HG03342 (cell line): ENCODE data around the gene THSD7B.

ENCODE experiments used
- ATAC-seq: cut with Tn5 transposase; IDR thresholded peaks from one replicate; pipeline ENCODE4 v1.9.1; 2021; ENCODE audit warnings: mild to moderate bottlenecking, moderate library complexity; ENCODE audit not compliant: unreplicated experiment

THSD7B gene

DNA sequence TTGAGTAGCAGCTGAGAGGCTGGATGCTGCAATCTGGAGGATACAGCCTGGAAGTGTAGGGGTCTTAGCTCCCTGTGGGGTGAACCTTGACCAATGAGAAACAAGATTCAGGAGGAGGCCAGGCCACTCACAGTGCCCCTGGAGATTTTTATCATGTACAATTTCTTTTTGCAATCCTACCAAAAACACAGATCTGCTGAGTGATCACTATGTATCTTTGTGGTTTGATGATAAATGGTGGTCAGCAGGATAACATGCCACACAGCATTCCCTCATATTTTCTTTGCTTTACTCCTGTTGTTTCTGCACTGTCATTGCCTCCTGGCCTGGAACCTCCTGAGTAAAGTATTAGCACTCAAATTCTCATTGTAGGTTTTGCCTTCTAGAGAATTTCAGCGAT, 357.9 kb downstream of the THSD7B start:
- no peak for ATAC-seq

- no peak for ATAC-seq
Measured at GRCh38 chr2:137133225-137133624, 367.9 kb downstream of the THSD7B start.

DNA sequence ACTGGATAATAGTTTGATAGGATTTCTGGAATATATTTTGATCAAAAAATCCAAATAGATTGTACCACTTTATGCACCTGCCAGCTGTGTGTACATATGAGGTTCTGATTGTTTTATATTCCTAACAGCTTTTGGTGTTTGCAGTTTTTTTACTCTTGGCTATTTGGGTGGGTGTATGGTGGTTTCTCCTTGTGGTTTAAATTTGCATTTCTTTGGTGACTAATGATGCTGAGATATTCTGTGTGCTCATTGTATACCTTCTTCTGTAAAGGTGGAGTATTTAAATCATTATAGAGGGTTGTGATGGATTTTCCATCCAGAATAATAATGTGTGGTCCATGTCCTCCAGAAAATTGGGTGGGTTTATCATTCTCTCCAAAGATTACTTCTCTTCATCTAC, 372.9 kb downstream of the THSD7B start:
- no peak for ATAC-seq

DNA sequence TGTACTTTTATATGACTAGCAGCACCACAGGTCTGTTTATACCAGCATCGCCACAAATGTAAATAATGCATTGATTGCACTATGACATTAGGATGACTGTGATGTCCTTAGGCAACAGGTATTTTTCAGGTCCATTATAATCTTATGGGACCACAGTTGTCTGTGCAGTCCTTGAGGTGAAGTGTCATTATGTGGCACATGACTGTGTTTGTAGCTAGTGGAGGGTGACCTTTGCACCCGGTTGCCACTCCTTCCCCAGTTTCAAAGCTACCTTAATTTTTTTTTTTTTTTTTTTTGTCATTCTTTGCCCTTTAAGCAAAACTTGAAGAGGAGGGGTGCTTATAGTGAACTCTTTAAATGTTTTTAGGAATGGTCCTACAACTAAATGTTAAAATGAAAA, 386.4 kb downstream of the THSD7B start:
- ATAC-seq = no peak

- ATAC-seq = no peak
Measured at GRCh38 chr2:137154946-137155345, 389.6 kb downstream of the THSD7B start.

- no peak for ATAC-seq
Measured at GRCh38 chr2:137155356-137156104, 390.2 kb downstream of the THSD7B start.

GRCh38 chr2:137156221-137156844, 391.0 kb downstream of the THSD7B start:
- no peak for ATAC-seq

DNA sequence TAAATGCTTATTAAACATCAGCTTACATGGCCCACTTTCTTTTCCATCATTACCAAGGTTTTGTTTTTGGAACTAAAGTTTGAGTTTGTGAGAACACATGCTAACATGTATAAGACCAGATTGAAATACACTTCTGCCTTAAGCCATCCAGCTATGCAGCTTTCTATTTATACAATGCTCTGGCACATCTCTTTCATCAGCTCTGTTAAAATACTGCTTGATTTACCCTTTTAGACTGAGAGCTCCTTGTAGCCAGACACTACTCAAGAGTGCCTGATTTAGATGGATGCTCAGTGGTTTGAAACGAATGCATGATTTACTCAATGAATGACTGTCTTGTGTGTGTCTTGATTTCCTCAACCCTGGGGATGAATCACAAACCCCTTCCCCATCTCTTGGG, 392.5 kb downstream of the THSD7B start:
- ATAC-seq = no peak

- ATAC-seq = no peak
Measured at GRCh38 chr2:137161250-137161649, 395.9 kb downstream of the THSD7B start.

DNA sequence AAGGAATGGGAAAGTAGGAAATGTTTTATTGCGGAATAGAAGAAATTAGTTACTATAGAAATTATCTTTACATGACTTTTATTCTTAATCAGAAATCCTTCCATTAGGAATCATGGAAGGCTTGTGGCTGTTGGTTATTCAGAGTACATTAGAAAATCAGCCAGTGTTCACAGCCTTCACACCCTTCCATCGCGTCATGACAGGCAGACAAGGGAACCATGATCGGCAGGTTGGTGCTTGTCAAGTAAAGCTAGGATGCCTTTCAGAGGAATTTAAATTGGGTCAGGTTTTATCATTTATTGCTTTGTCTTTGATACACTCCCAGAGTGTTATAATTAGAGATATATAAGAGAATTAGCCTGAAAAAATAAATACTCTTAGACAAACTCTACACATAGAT, 400.6 kb downstream of the THSD7B start:
- no peak for ATAC-seq

GRCh38 chr2:137167651-137168050, 402.3 kb downstream of the THSD7B start:
- ATAC-seq = no peak

- ATAC-seq = no peak
Measured at GRCh38 chr2:137168552-137168951, 403.2 kb downstream of the THSD7B start.

DNA sequence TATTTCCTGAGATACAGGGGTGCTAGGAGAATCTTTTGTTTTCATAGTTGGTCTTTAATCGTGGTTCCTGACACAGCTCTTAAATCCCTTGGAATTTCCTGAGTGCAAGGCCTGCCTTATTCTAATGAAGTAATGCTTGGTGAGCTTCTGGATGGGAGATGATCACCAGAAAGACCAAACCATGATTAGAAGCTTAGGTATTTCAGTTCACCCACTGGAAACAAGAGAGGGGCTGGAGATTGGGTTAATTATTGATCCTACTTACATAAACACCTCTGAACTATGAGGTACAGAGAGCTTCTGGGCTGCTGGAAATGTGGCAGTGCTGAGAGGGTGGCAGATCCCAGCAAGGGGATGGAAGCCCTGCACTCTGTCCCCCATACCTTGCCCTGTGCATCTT, 406.8 kb downstream of the THSD7B start:
- no peak for ATAC-seq

DNA sequence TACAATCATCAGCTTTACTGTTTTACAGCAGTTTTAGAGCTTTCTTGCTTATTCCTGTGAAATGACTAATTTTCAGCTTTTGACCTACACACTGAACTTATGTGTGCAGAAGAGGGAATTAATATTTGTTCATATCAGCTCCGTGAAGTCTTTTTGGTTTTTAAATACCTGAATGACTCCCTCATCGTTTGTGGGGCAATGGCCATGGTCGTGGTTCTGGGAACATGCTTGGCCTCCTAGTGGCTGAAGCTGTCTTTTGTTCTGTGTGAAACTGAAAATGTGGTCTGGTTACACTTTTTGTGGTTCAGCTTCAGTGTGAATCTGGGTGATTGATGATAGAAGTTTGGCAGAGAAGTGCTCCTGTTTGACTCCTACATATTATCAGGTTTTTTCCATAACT, 408.1 kb downstream of the THSD7B start:
- ATAC-seq = peak; percentile 95

DNA sequence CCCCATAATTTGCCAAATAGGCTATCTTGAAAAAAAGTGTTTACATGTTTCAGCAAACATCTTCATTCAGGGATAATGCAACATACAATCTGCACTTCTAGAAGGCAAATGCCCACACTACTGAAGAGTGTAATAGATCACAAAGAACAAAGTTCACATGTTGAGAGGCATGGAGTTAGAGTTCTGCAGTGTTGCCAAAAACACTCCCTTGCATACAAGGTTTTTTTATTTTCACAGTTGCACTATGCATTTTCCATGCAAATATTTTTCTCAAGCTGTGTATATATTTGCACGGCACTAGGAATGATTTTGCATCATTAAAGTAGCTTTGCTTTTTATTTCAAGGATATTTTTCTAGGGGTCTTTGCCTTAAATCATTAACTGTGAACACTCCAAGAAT, 409.9 kb downstream of the THSD7B start:
- no peak for ATAC-seq

DNA sequence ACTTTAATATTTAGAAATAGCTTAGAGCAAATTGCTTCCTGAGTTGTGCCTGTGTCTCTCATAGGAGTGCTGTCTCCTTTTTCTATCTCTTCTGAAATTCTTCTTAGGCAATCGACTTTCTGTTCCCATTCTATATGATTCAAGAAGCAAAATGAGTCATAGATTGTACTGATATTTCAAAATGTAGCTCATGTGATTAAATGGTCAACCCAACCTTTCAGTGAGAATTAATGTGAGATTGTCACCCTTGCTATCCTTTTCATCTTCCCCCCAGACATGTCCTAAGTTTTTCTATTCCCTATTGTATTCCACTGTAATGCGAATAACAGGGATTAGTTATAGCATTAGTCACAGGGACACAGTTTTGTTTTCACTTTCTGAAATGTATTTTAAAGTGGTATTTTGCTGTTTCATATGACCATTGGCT, 413.6 kb downstream of the THSD7B start:
- ATAC-seq = no peak

GRCh38 chr2:137179542-137179941, 414.2 kb downstream of the THSD7B start:
- no peak for ATAC-seq

DNA sequence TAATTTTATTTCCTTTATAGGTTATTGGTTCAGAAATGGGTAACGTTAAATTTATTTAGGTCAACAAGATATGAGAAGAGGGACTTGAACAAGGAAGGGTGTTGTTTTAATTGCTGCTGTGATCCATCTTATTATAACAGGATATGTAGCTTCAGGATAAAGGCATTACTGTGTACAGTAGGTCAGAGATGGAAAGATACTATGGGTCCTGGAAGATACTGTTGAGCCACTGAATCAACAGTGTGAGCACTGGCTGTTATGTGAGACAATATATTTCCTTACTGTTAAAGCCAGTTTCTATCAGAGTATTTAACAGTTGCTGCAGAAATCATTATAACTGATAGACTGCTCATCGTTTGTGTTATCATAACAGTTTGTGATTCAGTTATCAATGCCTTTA, 414.7 kb downstream of the THSD7B start:
- ATAC-seq = no peak

GRCh38 chr2:137181370-137181769, 416.0 kb downstream of the THSD7B start:
- ATAC-seq = no peak

DNA sequence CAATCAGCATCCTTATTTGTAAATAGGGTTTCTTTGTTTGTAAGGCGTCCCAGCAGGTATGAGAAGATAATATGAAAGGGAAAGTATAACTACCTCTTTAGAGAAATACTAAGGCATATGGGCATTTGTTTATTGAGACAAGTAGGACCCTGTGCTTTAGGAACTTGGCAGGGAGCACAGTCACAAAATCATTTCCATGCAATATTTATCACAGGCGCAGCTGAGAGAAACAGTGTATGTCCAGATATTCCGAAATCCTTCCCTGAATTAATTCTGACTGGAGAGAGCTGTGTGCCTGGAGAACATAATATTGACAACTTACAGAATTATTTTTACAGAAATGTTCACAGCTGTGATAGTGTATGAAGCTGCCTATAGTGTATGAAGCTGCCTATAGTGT, 416.7 kb downstream of the THSD7B start:
- ATAC-seq = no peak

GRCh38 chr2:137183206-137183898, 418.0 kb downstream of the THSD7B start:
- no peak for ATAC-seq
